Esophagus muscularis mucosa (tissue), 4 donors: Measurements from ENCODE around the gene ITPRIP. TPM values are rescaled to one million over a fixed set of nuclear protein-coding genes. Genes with fewer than 3 reads are reported as not detected.

Experiments
- DNase-seq: peaks from one replicate; pipeline ENCODE4 v3.0.0-alpha.2; 2017; ENCODE audit errors: extremely low spot score
- H3K27ac ChIP-seq, 4 donors: fragments of 200-600 bp; sonication (generic); replicated peaks in 1 of 4; 1 replicate in 3 of 4; 2 replicates in 1 of 4; pipeline ENCODE4 v1.5.1; 2016 to 2019; ENCODE audit warnings: mild to moderate bottlenecking in 1 of 4
- H3K27me3 ChIP-seq, 4 donors: fragments of 200-600 bp; sonication (generic); one replicate each; pipeline versions ENCODE4 v1.5.1 to v1.6.0; 2016 to 2019
- H3K36me3 ChIP-seq, 4 donors: fragments of 200-600 bp; sonication (generic); one replicate each; pipeline ENCODE4 v1.5.1; 2016 to 2019
- H3K4me1 ChIP-seq, 4 donors: fragments of 200-600 bp; sonication (generic); one replicate each; pipeline ENCODE4 v1.5.1; 2016 to 2019
- H3K4me3 ChIP-seq, 4 donors: fragments of 200-600 bp; sonication (generic); 1 replicate in 2 of 4; 2 replicates in 2 of 4; pipeline ENCODE4 v1.5.1; 2016 to 2019; ENCODE audit warnings: mild to moderate bottlenecking in 4 of 4, moderate library complexity in 1 of 4
- H3K9me3 ChIP-seq, 4 donors: fragments of 200-600 bp; sonication (generic); 1 replicate in 3 of 4; 2 replicates in 1 of 4; pipeline ENCODE4 v1.5.1; 2016 to 2019
- EP300 ChIP-seq: sonication (generic); formaldehyde crosslinking; IDR thresholded peaks from one replicate; pipeline ENCODE4 v1.6.1; 2017; ENCODE audit warnings: antibody characterized with exemption
- POLR2A ChIP-seq: fragments of 450-650 bp; IDR thresholded peaks from one replicate; pipeline ENCODE4 v1.6.1; 2017; ENCODE audit warnings: antibody characterized with exemption, moderate library complexity, mild to moderate bottlenecking, low read depth
- POLR2AphosphoS5 ChIP-seq, 2 donors: sonication (generic); formaldehyde crosslinking; IDR thresholded peaks; one replicate each; pipeline ENCODE4 v1.6.1; 2017; ENCODE audit warnings: antibody characterized with exemption in 2 of 2
- WGBS: methylation state at CpG from one replicate; pipeline ENCODE4 v1.1.5; 2018; 5-methylcytosine and 5-hydroxymethylcytosine counted together
- intact Hi-C: fragments of 100-400 bp; cut with DNase I; formaldehyde crosslinking; loops from one replicate; pipeline ENCODE4 v1.15.1; 2023
- total RNA-seq, 4 donors: library from RNA; depleted of rRNA; stranded (reverse); fragments of >200 nt; gene quantifications; one replicate each; pipeline versions ENCODE4 v1.1.0 to v1.2.1, GENCODE V29; 2016
- TF ChIP-seq, protein P1 (sequence below), 3 experiments: fragments of 200-600 bp in 2 of 3; fragments of 450-650 bp in 1 of 3; sonication (generic) in 2 of 3; IDR thresholded peaks; one replicate each; pipeline ENCODE4 v1.5.1; 2017 to 2019; ENCODE audit warnings: antibody characterized with exemption in 3 of 3, mild to moderate bottlenecking in 2 of 3, moderate library complexity in 1 of 3

ITPRIP gene
- total RNA-seq, 4 donors from 2014 or later = 18.7 to 56.0 (median 39.9) TPM

DNA sequence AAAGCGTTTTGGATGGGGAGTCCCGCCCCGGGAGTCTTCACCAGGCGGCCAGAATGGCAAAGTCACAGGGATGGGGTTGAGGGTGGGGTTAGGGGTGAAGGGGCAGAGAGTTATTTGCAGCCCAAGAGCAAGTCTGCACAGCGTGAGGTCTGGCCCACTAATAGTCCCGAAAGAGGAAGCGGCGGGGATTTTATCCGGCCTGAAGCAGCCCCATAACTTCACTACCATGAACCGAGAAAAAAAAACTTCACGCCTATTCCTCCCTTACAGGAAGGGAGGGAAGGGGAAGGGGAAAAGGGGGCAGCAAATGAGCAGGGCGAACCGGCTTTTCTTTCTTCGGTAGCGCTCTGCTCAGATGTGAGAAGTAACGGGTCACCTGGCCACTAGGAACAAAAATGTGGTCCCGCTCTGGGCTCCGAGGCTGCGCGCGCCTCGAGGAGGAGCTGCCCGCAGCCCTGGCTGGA, 712 bp downstream of the ITPRIP start:
- Histone ChIP-seq H3K4me1 (peaks cover 52 to 66% (median 62%) of the 10 kb centered on the region in 4 donors), H3K4me3 (peak overlapping the region; percentile 77 to 98 (median 90)), H3K27me3 (no peaks in the 10 kb centered on the region), H3K9me3 (no peaks in the 10 kb centered on the region), H3K27ac (peak overlapping the region; percentile 97 to 100 (median 98)), H3K36me3 (peaks cover 0 to 21% (median 3%) of the 10 kb centered on the region in 4 donors)
- WGBS = under 1% methylated on average over 20 of the region's 23 CpGs
- no peak for DNase-seq
- TF ChIP-seq POLR2AphosphoS5 (IDR thresholded peaks at IDR 0.05) = peak in 1 of 2 donors; percentile 16
- no peak for TF ChIP-seq POLR2A
- TF ChIP-seq EP300 = no peak
- TF ChIP-seq, protein P1, sequence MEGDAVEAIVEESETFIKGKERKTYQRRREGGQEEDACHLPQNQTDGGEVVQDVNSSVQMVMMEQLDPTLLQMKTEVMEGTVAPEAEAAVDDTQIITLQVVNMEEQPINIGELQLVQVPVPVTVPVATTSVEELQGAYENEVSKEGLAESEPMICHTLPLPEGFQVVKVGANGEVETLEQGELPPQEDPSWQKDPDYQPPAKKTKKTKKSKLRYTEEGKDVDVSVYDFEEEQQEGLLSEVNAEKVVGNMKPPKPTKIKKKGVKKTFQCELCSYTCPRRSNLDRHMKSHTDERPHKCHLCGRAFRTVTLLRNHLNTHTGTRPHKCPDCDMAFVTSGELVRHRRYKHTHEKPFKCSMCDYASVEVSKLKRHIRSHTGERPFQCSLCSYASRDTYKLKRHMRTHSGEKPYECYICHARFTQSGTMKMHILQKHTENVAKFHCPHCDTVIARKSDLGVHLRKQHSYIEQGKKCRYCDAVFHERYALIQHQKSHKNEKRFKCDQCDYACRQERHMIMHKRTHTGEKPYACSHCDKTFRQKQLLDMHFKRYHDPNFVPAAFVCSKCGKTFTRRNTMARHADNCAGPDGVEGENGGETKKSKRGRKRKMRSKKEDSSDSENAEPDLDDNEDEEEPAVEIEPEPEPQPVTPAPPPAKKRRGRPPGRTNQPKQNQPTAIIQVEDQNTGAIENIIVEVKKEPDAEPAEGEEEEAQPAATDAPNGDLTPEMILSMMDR (IDR thresholded peaks at IDR 0.05) = no peak
- intact Hi-C loops = no loop called here

DNA sequence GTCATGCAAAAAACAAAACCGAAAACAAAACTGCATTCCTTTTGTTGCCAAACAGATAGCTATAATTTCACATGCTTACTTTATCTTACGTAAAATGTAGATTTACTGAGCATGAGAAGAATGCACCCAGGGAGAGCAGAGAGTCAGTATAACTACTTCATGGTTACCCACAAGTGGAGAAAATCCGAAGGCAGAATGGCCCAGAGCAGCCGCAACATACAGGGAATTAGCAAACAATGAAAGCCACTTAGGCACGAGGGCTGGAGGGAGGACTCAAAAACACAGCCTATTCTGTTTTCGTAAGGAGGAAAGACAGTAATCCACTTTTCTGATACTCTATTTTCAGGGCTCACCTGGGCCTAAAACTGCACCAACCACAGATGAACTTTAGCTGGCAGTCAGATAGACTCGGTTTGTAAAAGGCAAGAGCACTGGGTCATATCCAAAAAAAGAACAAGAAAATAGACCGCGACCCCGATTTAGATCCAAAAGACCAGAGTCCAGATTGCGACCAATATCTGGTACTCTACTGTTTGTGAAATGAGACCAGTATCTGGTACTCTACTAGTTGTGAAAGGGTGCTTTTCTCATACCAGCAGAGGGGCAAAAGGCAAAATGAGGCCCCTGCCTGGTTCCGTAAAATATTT, 1.3 kb downstream of the ITPRIP start:
- no peak for DNase-seq
- intact Hi-C loops = no loop called here
- TF ChIP-seq POLR2AphosphoS5 (IDR thresholded peaks at IDR 0.05) = peak; percentile 17 to 48
- no peak for TF ChIP-seq POLR2A
- no peaks in the 10 kb centered on the region for H3K27me3 ChIP-seq
- peaks cover 56 to 72% (median 67%) of the 10 kb centered on the region in 4 donors for H3K4me1 ChIP-seq
- peak overlapping the region; percentile 77 to 98 (median 90) for H3K4me3 ChIP-seq
- H3K36me3 ChIP-seq = peaks cover 0 to 21% (median 3%) of the 10 kb centered on the region in 4 donors
- 4% methylated on average over 12 of the region's 12 CpGs for WGBS
- H3K27ac ChIP-seq = peak overlapping the region; percentile 97 to 100 (median 98)
- no peaks in the 10 kb centered on the region for H3K9me3 ChIP-seq

DNA sequence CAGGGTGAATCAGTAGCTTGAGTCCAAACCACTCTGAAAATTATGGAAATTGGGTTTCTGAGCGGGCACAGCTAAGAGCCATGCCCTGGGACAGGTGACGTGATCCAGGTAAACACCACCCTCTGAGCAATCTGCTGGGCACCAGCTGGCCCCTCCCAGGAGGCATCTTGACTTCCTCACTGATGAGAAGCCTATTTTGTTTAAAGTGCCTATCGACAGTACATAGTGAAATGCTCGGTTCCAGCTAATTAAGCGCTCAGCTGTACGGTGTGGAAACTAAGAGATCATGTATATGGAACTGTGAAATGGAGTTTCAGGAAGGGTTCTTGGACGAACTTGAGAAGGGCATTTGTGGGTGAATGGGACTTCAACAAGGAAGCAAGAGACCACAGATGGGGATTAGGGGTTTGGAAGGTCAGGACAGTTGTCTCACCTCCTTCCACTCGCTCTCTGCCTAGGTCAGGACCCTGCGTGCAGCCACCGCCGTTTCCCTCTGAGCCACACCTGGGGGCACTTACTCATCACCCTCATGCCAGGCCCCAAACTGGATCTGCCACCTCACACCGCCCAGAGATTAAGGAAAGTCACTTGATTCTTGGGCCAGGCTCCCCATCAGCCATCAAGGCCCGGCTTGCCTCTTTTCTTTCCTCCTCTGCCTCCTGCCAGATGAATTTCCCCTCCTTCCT, 3.2 kb downstream of the ITPRIP start:
- H3K27me3 ChIP-seq = no peaks in the 10 kb centered on the region
- intact Hi-C loops = no loop called here
- TF ChIP-seq POLR2A = no peak
- TF ChIP-seq, protein P1 (IDR thresholded peaks at IDR 0.05) = no peak
- no peak for TF ChIP-seq EP300
- no peak for TF ChIP-seq POLR2AphosphoS5 (IDR thresholded peaks at IDR 0.05)
- peaks cover 0 to 21% (median 3%) of the 10 kb centered on the region in 4 donors for H3K36me3 ChIP-seq
- peak overlapping the region; percentile 97 to 100 (median 98) for H3K27ac ChIP-seq
- peak overlapping the region in 3 of 4 donors; percentile 77 to 98 (median 93) for H3K4me3 ChIP-seq
- no peaks in the 10 kb centered on the region for H3K9me3 ChIP-seq
- H3K4me1 ChIP-seq = peaks cover 66 to 82% (median 79%) of the 10 kb centered on the region in 4 donors
- DNase-seq = no peak
- WGBS = 83% methylated on average over 13 of the region's 13 CpGs

DNA sequence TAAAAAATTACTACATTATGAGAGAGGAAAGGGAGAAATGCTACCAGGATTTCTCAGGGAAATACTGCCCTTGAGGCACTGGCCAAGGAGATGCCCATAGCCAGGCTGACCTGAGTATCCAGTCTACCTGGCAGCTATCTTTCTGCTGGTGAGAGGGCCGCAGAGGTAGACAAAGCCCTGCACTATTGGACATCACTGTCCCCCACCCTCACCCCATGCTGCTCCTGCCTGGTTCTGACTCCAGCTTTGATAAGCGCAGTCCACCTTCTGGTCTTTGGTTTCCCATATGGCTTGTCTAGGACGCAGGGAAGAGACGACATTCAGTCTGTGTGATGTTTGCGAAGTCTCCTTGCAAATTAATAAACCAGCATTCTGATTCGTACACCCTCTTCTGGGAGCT, 3.7 kb downstream of the ITPRIP start:
- DNase-seq = no peak
- Histone ChIP-seq H3K27me3 (no peaks in the 10 kb centered on the region), H3K27ac (peak overlapping the region; percentile 97 to 100 (median 98)), H3K36me3 (peaks cover 0 to 21% (median 3%) of the 10 kb centered on the region in 4 donors), H3K4me3 (no peak overlapping the region), H3K9me3 (no peaks in the 10 kb centered on the region), H3K4me1 (peaks cover 69 to 83% (median 79%) of the 10 kb centered on the region in 4 donors)
- no peak for TF ChIP-seq POLR2AphosphoS5 (IDR thresholded peaks at IDR 0.05)
- no peak for TF ChIP-seq EP300
- no peak for TF ChIP-seq POLR2A
- TF ChIP-seq, protein P1 (IDR thresholded peaks at IDR 0.05) = no peak
- intact Hi-C loops = no loop called here
- 94% methylated on average over 6 of the region's 6 CpGs for WGBS
